GM19468 (cell line): ENCODE data around the gene FCHO2.

Experiments used
- ATAC-seq: cut with Tn5 transposase; IDR thresholded peaks from one replicate; pipeline ENCODE4 v1.9.1; 2021; ENCODE audit warnings: mild to moderate bottlenecking, moderate library complexity, moderate number of reproducible peaks; ENCODE audit not compliant: unreplicated experiment; ENCODE audit errors: extremely low read depth

Gene FCHO2

DNA sequence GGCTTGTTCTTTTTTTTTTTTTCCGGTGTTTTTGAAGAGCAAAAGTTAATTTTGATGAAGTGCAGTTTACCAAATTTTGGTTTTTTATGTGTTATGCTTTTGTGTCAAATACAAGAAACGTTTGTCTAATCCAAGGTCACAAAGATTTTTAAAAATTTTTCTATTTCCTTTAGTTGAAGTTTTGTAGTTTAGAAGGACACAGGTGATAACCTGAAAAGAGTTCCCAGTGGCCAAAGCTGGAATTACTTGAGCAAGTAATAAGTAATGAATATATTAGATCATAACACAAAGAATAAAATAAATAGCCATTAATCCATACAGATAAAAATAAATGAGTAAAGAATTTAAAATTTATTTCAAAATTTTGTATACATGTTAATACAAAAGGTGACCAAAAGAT is 71.5 kb downstream of the FCHO2 start:
- ATAC-seq, result no peak

- ATAC-seq, result no peak
Observed at GRCh38 chr5:73027816-73028215, 72.0 kb downstream of the FCHO2 start.

DNA sequence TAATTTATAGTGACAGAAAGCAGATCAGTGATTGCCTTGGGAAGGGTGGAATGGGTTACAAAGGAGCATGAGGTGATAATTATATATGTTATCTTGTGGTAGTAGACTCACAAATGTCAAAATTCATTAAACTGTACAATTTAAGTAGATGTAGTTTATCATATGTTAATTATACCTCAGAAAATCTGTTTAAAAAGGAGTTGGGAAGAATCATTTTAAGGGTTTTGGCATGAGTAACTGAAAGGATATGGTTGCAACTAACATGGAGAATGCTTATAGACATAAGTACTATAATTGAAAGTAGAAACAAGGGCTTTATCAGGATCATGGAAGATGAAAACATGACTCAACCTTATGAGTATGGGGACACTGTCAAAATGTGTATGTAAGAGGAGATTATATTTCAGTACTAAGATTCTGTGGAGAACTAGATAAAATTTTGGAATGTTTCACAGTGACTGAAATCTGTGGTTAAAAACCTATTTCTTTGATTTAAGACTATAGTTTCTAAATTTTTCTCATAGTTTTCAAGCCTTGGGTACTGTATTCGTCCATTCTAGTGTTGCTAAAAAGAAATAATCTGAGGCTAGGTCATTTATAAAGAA is 73.3 kb downstream of the FCHO2 start:
- no peak for ATAC-seq

DNA sequence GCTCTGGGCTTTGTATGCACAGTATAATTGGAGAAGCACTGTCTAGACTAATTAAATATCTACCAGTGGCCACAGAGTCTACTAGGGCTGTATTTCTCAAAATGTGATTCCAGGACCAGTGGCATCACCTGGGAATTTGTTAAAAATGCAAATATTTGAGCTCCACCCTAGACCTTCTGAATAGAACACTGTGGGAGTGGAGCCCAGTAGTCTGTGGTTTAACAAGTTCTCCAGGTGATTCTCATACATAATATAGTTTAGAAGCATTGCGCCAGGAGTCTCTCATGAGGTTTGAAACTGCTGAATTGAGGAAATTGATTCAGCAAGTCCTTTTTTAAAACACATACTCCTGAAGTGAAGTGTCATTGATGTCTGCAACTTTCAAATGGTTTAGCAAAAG is 74.7 kb downstream of the FCHO2 start:
- ATAC-seq, result no peak

DNA sequence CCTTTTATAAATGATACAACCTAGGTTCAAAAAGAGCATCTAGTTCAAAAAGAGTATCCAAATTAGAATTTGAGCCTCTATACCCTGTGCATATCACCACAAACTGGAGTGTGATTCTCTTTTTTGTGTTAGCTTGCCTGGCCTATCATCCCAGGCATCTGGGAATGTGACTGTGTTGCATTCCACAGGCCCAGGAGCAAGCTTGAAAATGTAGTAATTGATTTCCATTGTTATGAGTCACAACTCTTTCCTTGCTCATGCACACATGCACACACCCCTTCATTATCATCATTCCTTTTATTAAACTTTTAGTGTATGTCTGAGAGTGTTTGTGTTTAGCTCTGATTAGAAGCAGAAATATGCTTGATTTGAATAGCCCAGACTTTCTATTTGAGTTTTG is 75.2 kb downstream of the FCHO2 start:
- no peak for ATAC-seq

DNA sequence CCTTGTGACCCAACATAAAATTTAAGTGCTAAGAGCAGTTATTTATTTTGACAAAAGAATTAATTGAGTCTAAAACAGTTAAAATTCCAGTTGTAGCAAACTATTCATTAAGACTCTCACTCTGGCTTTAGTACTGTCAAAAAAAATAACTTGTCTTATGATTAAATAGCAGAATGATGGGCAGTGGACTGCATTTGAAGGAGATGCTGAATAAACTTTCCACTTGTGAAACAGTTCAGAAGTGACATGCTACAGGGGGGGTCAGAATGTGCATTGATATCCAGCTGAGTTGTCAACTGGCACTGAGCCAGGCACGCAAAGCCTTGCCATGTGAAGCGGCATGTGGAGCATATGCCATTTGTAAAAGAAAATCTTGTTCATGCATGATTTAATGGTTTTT is 76.0 kb downstream of the FCHO2 start:
- ATAC-seq, result no peak

- no peak for ATAC-seq
Observed at GRCh38 chr5:73032635-73033034, 76.8 kb downstream of the FCHO2 start.

- ATAC-seq, result no peak
Observed at GRCh38 chr5:73037545-73037944, 81.7 kb downstream of the FCHO2 start.

- no peak for ATAC-seq
Observed at GRCh38 chr5:73039082-73039481, 83.2 kb downstream of the FCHO2 start.

GRCh38 chr5:73042993-73043392 is 87.2 kb downstream of the FCHO2 start:
- no peak for ATAC-seq

DNA sequence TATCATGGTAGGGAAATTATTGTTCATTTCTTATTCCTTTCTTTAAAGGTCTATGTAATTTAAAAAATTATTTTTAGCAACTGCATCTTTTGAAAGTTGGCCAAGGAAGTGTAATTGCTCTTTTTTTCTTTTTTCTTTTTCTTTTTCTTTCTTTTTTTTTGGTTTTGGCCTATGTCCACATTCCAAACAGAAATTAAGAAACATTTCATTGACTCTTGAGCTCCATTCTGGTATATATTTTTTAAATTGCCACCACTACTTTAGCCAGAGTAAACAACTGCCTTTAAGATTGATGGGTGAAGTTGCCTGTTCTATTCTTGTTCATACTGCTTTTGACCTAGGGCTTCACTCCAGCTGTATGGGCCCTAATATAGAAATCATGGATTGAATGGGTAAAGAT is 88.7 kb downstream of the FCHO2 start:
- no peak for ATAC-seq

DNA sequence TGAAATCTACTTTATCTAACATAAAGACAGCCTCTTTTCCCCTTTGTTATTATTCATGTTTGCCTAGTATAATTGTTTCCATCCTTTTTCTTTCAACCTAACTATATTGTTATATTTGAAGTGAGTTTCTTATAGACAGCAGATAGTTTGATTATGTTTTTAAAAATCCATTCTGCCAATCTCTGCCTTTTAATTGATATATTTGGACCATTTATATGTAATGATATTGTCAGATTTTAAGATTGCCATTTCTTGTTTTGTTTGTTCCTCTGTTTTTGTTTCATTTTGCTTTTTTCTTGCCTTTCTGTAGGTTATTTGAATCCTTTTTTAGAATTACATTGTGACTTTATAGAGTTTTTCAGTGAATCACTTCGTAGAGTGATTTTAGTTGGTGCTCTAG is 89.8 kb downstream of the FCHO2 start:
- ATAC-seq, result no peak

- ATAC-seq, result no peak
Observed at GRCh38 chr5:73061593-73061992, 105.8 kb downstream of the FCHO2 start.

GRCh38 chr5:73066466-73066865 is 110.6 kb downstream of the FCHO2 start:
- no peak for ATAC-seq

- no peak for ATAC-seq
Observed at GRCh38 chr5:73067213-73067612, 111.4 kb downstream of the FCHO2 start.

- ATAC-seq, result no peak
Observed at GRCh38 chr5:73081093-73081492, 125.3 kb downstream of the FCHO2 start.

DNA sequence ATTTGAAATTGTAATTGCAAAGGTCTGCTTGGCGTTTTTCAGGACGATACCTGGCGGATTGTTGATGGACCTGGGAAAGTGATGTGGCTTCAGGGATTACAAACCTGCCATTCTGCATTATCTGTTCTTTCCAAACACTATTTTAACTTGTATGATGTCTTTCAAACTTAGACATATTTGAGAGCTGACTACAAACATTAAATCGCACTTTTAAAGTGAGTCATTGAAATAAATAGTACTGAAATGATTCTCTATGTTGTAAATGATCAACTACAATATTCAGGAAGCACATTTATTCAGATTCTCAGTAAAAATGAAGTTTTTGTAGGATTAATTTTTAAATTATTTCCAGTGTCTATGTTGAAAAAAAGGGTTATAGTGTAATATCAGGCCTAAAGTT is 132.2 kb downstream of the FCHO2 start:
- no peak for ATAC-seq

DNA sequence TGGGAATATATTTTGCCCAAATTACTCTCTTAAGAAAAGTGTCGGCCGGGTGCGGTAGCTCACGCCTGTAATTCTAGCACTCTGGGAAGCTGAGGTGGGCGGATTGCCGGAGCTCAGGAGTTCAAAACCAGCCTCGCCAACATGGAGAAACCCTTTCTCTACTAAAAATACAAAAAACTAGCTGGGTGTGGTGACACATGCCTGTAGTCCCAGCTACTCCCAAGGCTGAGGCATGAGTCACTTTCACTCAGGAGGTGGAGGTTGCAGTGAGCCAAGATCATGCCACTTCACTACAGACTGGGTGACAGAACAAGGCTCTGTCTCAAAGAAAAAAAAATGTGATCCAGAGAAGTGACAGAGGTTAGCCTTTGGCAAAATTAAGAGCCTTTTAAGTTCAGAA is 138.1 kb downstream of the FCHO2 start:
- no peak for ATAC-seq

DNA sequence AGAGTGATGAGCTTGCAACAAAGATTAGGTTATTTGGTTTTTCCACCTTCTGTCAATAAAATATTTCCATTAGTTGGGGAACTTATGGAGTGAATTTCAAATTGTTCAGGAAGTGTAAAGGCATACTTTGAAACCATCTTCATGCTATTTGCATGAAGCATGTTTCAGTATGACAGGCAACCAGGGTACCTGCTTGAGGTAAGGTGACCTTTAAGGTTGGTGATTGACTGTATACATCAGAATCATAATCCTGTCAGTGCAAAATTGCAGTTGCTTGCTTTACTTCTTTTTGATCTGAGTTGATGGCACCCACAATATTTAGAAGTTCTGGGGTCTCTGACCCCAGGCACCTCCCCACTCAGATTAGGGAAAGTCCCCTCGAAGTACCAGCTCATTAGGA is 138.6 kb downstream of the FCHO2 start:
- no peak for ATAC-seq

DNA sequence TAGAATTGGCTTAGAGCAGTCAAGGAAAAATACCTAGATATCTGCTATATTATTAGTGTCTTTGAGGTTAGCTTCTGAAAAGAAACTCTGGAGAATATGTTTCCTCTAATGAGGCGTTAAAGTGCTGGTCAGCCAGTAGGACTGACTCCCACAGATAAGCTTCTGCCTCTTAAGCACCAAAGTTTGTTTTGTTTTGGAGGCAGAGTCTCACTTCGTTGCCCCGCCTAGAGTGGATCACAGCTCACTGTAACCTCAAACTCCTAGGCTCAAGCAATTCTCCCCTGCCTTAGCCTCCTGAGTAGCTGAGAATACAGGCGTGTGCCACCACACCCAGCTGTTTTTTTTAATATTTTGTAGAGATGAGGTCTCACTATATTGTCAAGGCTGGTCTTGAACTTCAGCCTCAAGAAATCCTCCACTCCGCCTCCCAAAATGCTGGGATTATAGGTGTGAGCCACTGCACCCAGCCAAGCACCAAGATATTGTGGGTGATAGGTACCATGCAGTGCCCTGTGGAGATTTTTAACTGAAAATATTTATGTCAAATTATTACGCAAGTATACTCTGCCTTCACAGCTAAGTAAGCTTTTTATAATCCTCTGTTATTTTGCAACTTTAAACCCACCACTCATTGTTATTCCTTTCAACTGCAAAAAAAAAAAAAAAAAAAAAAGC is 139.9 kb downstream of the FCHO2 start:
- no peak for ATAC-seq

- no peak for ATAC-seq
Observed at GRCh38 chr5:73096239-73096575, 140.4 kb downstream of the FCHO2 start.

DNA sequence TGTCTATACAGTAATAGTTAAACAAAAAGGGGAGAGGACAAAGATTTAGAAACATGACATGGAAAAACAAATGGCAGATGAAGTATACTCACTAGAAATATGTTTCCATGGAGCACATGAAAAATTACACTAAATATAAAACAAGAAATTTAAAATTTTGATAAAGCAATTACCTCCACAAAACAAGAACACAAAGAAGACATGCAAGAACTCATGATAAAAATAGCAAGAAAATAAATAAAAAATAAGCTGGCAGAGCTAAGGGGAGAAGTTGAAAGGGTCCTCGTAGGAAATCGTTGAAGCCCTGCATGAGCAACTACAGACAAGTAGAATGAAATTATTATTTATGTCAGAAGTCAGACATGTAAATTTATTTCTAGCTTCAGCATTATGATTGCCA is 141.9 kb downstream of the FCHO2 start:
- no peak for ATAC-seq
